ENCODE data around the gene HNRNPA0. TPM values are rescaled to one million over a fixed set of nuclear protein-coding genes. Genes with fewer than 3 reads are reported as not detected.
A peak's percentile ranks its signal among the peaks of the same experiment; 100 is the strongest.

Gene HNRNPA0
- polyA plus RNA-seq, 1 of the 3 experiments (the other 2 are of a cell fraction), result 24.9 TPM

GRCh38 chr5:137751869-137752491, 2.2 kb downstream of the HNRNPA0 start (continued):
- TF ChIP-seq GATA2 (CRISPR knock-in tag; IDR thresholded peaks at IDR 0.05) (no peak), EP300 (IDR thresholded peaks at IDR 0.05; ENCODE audit: borderline replicate concordance in 1 of 2, low read depth in 1 of 2, low read length in 1 of 2) (no peak), FOXJ3 (CRISPR knock-in tag; IDR thresholded peaks at IDR 0.05) (no peak), CTCF (IDR thresholded peaks at IDR 0.05) (peak; percentile 91)

- Histone ChIP-seq H3K4me2 (peak overlapping the region; percentile 96; the same call in 1 of the 2 replicates), H3K36me3 (replicated peaks in 1 of 2; ENCODE audit: control insufficient read depth in 1 of 2, insufficient read depth in 2 of 2, low read length in 1 of 2) (peaks cover 28 to 32% of the 10 kb centered on the region in 2 experiments), H3K79me2 (ENCODE audit: insufficient read depth) (peaks cover 59% of the 10 kb centered on the region), H3K9me2 (no peaks in the 10 kb centered on the region), H4K20me1 (ENCODE audit: insufficient read depth) (peaks cover 60% of the 10 kb centered on the region), H3F3A (replicated peaks; ENCODE audit: insufficient read depth) (peaks cover 14% of the 10 kb centered on the region), H2AFZ (ENCODE audit: low read depth) (no peak overlapping the region), H3K9me3 (no peaks in the 10 kb centered on the region), H3K27me3 (ENCODE audit: insufficient read depth) (no peaks in the 10 kb centered on the region), H3K4me1 (ENCODE audit: control insufficient read depth in 1 of 2, insufficient read depth in 2 of 2, low read depth in 1 of 2, low read length in 1 of 2) (peaks cover 0 to 6% of the 10 kb centered on the region in 2 experiments; a peak in 2 of 4 replicates), H3K4me3 (ENCODE audit: low read depth in 2 of 2, low read length in 1 of 2) (no peak overlapping the region), H3K9ac (no peak overlapping the region), H3K27ac (ENCODE audit: low read depth in 2 of 2, low read length in 1 of 2) (no peak overlapping the region)
- POLR2A ChIA-PET, result no interaction called here
- TF ChIP-seq CHD2 (IDR thresholded peaks at IDR 0.05; ENCODE audit: low read length, partially characterized antibody), result no peak
- CTCF ChIA-PET, result interaction anchor here (0.9 to 22.5 kb wide), 6 partner anchors 8 to 280 kb away, joined by 3 to 407 read pairs (median 10); no protein-coding TSS in a partner anchor
- no peak for DNase-seq
- 88% methylated on average over 1 of the region's 1 CpG for whole genome bisulfite sequencing (ENCODE audit: low lambda C conversion rate)
Observed at GRCh38 chr5:137750436-137750835, 3.7 kb downstream of the HNRNPA0 start.

DNA sequence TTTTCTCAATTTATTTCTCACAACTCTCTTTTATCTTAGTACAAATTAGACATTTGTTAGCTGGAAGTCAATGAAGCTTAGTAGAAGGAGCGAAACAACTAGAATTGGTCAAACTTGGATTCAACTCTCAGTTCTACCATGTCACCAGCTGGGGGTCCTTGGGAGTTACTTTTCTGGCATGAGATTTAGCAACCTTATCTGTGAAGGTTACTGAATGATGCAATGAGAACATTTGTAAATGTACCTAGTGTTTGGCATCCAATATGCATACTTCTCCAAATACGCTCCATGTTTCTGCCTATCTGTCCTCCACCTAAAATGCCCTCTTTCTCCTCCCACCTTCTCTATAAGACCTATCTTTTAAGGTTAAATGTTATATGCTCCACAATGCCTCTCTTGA, 6.3 kb downstream of the HNRNPA0 start:
- 100% methylated on average over 2 of the region's 2 CpGs for WGBS (ENCODE audit: low lambda C conversion rate)
- Histone ChIP-seq H3K79me2 (ENCODE audit: insufficient read depth) (peaks cover 47% of the 10 kb centered on the region), H3K9ac (no peak overlapping the region), H3K4me3 (ENCODE audit: low read depth in 2 of 2, low read length in 1 of 2) (no peak overlapping the region), H3K27me3 (ENCODE audit: insufficient read depth) (no peaks in the 10 kb centered on the region), H3K9me3 (no peaks in the 10 kb centered on the region), H4K20me1 (ENCODE audit: insufficient read depth) (peaks cover 51% of the 10 kb centered on the region), H3F3A (replicated peaks; ENCODE audit: insufficient read depth) (peaks cover 9% of the 10 kb centered on the region), H2AFZ (ENCODE audit: low read depth) (no peak overlapping the region), H3K9me2 (no peaks in the 10 kb centered on the region), H3K27ac (ENCODE audit: low read depth in 2 of 2, low read length in 1 of 2) (no peak overlapping the region), H3K4me2 (no peak overlapping the region), H3K4me1 (ENCODE audit: control insufficient read depth in 1 of 2, insufficient read depth in 2 of 2, low read depth in 1 of 2, low read length in 1 of 2) (peaks cover 0 to 2% of the 10 kb centered on the region in 2 experiments; a peak in 1 of 4 replicates), H3K36me3 (replicated peaks in 1 of 2; ENCODE audit: control insufficient read depth in 1 of 2, insufficient read depth in 2 of 2, low read length in 1 of 2) (peaks cover 28 to 32% of the 10 kb centered on the region in 2 experiments)
- ChIA-PET POLR2A (no interaction called here), CTCF (interaction anchor here (1.5 to 22.5 kb wide), 4 partner anchors 8 to 117 kb away, joined by 5 to 407 read pairs (median 12); partner anchors contain the start of gene KLHL3)
- no peak for DNase-seq
- TF ChIP-seq TEAD4 (IDR thresholded peaks at IDR 0.05; ENCODE audit: borderline replicate concordance, insufficient read depth) (no peak), PBX3 (IDR thresholded peaks at IDR 0.05) (no peak), RXRA (IDR thresholded peaks at IDR 0.05; ENCODE audit: borderline replicate concordance, low read depth) (no peak), GABPA (IDR thresholded peaks at IDR 0.05; ENCODE audit: low read depth) (no peak), FOSL2 (IDR thresholded peaks at IDR 0.05; ENCODE audit: borderline replicate concordance, low read depth) (no peak), IRF3 (IDR thresholded peaks at IDR 0.05; ENCODE audit: low read depth, low read length) (no peak), NFIC (IDR thresholded peaks at IDR 0.05; ENCODE audit: borderline replicate concordance) (no peak), JUND (IDR thresholded peaks at IDR 0.05) (no peak), GATA2 (CRISPR knock-in tag; IDR thresholded peaks at IDR 0.05) (no peak), CHD2 (IDR thresholded peaks at IDR 0.05; ENCODE audit: low read length, partially characterized antibody) (no peak), SIN3A (IDR thresholded peaks at IDR 0.05; ENCODE audit: borderline replicate concordance, low read depth, low read length) (no peak), NRF1 (IDR thresholded peaks at IDR 0.05; ENCODE audit: low read depth, low read length) (no peak)
- TF ChIP-seq, protein P1, sequence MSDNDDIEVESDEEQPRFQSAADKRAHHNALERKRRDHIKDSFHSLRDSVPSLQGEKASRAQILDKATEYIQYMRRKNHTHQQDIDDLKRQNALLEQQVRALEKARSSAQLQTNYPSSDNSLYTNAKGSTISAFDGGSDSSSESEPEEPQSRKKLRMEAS (IDR thresholded peaks at IDR 0.05; ENCODE audit: low read depth), result no peak
- TF ChIP-seq, protein P2, sequence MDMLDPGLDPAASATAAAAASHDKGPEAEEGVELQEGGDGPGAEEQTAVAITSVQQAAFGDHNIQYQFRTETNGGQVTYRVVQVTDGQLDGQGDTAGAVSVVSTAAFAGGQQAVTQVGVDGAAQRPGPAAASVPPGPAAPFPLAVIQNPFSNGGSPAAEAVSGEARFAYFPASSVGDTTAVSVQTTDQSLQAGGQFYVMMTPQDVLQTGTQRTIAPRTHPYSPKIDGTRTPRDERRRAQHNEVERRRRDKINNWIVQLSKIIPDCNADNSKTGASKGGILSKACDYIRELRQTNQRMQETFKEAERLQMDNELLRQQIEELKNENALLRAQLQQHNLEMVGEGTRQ (IDR thresholded peaks at IDR 0.05; ENCODE audit: borderline replicate concordance, low read depth, low read length), result no peak

Data from SK-N-SH (cell line).